HG03159 (cell line): ENCODE results near the gene FBXL2.

ENCODE experiments used
- ATAC-seq: cut with Tn5 transposase; IDR thresholded peaks from one replicate; pipeline ENCODE4 v1.9.1; 2021; ENCODE audit warnings: mild to moderate bottlenecking, moderate library complexity; ENCODE audit not compliant: unreplicated experiment

FBXL2 gene, protein sequence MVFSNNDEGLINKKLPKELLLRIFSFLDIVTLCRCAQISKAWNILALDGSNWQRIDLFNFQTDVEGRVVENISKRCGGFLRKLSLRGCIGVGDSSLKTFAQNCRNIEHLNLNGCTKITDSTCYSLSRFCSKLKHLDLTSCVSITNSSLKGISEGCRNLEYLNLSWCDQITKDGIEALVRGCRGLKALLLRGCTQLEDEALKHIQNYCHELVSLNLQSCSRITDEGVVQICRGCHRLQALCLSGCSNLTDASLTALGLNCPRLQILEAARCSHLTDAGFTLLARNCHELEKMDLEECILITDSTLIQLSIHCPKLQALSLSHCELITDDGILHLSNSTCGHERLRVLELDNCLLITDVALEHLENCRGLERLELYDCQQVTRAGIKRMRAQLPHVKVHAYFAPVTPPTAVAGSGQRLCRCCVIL

GRCh38 chr3:33277193-33277882 is at the start of gene FBXL2:
Gene FBXL2 (plus strand): TSS chr3:33277442. CDS start chr3:33277513, 71 bp downstream.
- ATAC-seq: peak; percentile 78

DNA sequence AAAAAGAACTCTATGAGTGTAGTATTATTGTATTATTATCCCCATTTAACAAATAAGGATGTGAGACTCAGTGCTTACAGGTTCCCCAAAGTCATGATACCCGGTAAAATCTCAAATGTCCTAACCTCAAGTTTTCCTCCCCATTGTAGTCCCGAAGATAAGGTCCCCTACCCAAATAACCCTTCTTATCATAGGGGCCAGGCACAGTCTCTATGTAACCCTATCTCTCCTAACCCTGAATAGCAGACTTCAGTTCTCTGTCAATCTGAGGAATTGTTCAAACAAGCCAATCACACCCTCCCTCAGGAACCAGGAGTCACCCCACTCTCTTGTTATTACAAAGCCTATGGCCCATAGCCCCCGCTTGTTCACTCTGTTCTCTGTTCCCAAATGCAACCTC is 48.2 kb upstream of the FBXL2 start:
- ATAC-seq: no peak

DNA sequence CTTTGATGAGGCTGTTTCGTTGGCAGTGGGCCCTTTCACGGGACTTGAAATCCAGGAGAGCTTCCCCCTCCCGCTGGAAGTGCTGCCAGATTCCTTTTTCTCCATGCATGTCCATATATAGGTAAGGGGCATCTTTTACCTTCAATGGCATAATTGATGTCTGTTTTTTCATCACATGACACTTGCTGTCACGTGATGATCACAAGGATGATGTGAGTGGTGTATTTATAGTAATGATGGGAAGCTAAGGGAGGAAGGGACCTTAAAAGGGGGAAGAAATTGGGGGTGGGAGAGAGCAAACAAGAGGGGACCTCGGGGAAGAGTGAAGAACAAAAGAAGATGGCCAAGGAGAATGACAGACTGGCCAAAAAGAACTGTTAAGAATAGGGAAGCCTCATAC is 47.3 kb upstream of the FBXL2 start:
- no peak for ATAC-seq

- ATAC-seq: no peak
Observed at GRCh38 chr3:33231756-33232465, 45.3 kb upstream of the FBXL2 start.

DNA sequence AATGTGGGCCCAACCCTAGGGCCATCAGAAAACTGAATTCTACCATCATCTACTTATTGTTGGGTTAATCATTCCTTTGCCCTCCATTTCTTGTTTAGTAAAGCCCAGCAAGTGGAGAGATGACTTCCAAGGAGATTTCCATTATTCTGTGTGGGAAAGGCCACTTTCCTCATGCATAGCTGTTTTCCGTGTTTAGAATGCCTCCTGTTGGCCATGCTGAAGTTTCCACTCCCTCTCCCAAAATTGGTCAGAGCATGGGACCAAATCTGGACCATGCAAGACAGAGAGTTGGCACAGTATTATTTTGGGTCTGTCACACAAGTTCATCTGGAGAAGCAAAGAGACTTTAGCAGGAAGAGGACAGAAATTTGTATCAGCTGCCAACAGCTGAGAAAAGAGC is 43.4 kb upstream of the FBXL2 start:
- no peak for ATAC-seq

- no peak for ATAC-seq
Observed at GRCh38 chr3:33236005-33236404, 41.2 kb upstream of the FBXL2 start.

DNA sequence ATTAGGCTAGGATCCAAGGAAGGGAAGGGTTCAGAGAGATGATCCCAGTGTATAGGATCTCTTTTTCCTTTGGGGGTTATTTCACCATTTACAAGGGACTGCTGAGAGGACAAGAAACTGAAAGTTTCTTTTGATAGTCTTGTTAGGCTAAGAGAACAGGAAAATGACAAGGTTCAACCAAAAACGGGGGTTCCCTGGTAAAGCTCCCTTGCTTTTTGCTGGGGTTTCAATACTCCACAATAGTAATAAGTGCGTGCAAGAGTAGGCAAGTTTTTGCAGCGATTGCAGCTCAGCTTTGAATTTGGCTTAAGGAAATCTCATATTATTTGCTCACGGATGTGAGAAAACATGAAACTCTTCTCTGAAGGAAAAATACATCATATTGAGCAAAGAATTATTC is 39.8 kb upstream of the FBXL2 start:
- no peak for ATAC-seq

DNA sequence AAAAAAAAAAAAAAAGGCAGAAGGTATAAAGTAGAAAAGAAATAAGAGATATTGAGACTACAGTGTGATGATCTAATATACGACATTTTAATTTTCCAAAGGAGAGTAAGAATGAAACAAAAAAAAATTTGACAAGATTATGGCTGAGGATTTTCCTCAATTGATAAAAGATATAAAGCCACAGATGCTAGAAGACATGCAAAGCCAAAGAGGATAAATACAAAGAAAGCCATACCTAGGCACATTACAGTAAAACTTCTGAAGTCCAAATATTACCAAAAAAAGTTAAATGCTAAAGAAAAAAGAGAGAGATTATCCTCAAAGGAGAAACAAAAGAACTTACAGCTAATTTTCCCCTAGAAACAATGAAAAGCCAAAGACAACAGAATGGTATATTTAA is 38.3 kb upstream of the FBXL2 start:
- no peak for ATAC-seq

GRCh38 chr3:33240261-33240660 is 37.0 kb upstream of the FBXL2 start:
- no peak for ATAC-seq

DNA sequence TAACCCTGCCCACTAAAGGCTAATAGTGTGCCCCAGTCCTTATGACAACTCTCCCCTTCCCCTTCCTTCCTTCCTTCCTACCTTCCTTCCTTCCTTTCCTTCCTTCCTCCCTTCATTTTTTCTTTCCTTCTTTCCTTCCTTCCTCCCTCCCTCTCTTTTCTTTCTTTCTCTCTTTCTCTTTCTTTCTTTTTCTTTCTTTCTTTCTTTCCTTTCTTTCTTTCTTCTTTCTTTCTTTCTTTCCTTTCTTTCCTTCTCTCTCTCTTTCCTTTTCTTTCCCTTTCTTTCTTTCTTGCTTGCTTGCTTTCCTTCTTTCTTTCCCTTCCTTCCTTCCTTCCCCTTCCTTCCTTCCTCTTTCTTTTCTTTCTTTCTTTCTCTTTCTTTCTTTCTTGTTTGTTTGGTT is 30.5 kb upstream of the FBXL2 start:
- no peak for ATAC-seq

GRCh38 chr3:33250712-33251111 is 26.5 kb upstream of the FBXL2 start:
- no peak for ATAC-seq

GRCh38 chr3:33256249-33256648 is 21.0 kb upstream of the FBXL2 start:
- no peak for ATAC-seq

- ATAC-seq: no peak
Observed at GRCh38 chr3:33260104-33260503, 17.1 kb upstream of the FBXL2 start.

GRCh38 chr3:33269385-33269784 is 7.9 kb upstream of the FBXL2 start:
- no peak for ATAC-seq

- no peak for ATAC-seq
Observed at GRCh38 chr3:33271324-33271723, 5.9 kb upstream of the FBXL2 start.

- ATAC-seq: no peak
Observed at GRCh38 chr3:33273628-33274027, 3.6 kb upstream of the FBXL2 start.

DNA sequence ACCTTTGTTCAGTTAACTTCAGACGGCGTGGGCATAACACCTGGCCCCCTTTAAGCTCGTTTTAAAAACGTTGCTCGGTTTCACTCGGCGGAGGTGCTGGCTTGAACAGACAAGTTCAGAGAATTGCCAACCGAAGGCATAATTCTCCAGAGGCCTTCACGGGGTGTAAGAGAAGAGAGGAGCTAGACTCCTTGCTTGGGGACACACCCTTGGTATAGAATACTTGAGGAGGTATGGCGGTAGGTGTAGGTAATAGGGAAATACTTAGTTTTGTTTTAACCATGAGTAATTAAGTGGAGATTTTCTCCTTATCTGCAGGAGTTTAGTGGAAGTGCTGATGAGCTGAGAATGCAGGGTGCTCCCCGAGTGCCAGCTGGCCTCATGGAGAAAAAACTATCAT is 921 bp downstream of the FBXL2 start:
- ATAC-seq: no peak

GRCh38 chr3:33287672-33288282 is 10.5 kb downstream of the FBXL2 start:
- no peak for ATAC-seq

DNA sequence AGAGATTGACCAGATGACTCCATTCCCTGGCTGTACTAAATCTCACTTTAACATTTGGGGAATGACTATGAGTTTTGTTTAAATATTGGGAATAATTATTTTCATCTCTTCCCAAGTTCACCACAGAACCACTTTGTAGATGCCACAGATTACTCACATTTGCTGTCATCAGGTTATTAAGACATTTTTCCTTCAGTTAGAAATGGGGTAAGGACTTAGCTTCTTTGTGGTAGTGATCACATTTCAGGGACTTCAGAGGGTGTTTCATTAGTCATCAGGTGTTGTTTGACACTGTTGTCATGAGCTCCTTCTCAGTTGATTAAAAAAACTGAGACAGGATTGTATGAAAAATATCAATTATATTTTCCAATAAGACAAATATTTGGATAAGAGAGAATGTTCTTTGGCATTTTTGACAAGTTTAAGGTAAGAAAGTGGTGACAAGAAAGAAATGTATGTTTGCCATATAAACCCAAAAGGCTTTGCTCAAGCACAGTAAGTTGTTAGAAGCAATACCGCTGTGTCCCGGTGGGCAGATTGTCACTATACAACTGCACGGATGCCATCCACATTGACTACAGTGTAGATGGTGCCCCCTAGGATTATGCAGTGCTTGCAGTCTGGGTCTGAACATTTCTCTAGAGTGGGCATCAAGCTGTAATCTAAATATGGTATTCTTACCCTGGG is 22.3 kb downstream of the FBXL2 start:
- ATAC-seq: no peak

GRCh38 chr3:33312361-33312760 is 35.1 kb downstream of the FBXL2 start:
- no peak for ATAC-seq

GRCh38 chr3:33313331-33313730 is 36.1 kb downstream of the FBXL2 start:
- ATAC-seq: no peak
